Duodenal mucosa (tissue), 2 donors: ENCODE measurements around the gene MAVS.
"Not testable (repeated sequence)": the region's sequence is repeated elsewhere in the genome, so short reads cannot be mapped to it uniquely, and the experiment has no call there.

Source experiments
- H3K27ac ChIP-seq: one replicate; pipeline ENCODE4 v1.7.0; 2013; ENCODE audit warnings: low read depth, low read length
- H3K27me3 ChIP-seq, 2 donors: one replicate each; pipeline ENCODE4 v1.7.0; 2013; ENCODE audit warnings: low read length in 2 of 2, control low read depth in 1 of 2; ENCODE audit not compliant: insufficient read depth in 2 of 2, control insufficient read depth in 1 of 2
- H3K36me3 ChIP-seq, 2 donors: one replicate each; pipeline ENCODE4 v1.7.0; 2013; ENCODE audit warnings: low read length in 2 of 2, control low read depth in 1 of 2; ENCODE audit not compliant: insufficient read depth in 2 of 2, control insufficient read depth in 1 of 2
- H3K4me1 ChIP-seq, 2 donors: one replicate each; pipeline ENCODE4 v1.7.0; 2013; ENCODE audit warnings: low read length in 2 of 2, control low read depth in 1 of 2; ENCODE audit not compliant: insufficient read depth in 2 of 2, control insufficient read depth in 1 of 2
- H3K4me3 ChIP-seq, 2 donors: one replicate each; pipeline ENCODE4 v1.7.0; 2013; ENCODE audit warnings: low read length in 2 of 2, low read depth in 1 of 2
- H3K9ac ChIP-seq, 2 donors: one replicate each; pipeline ENCODE4 v1.7.0; 2013; ENCODE audit warnings: low read length in 2 of 2, low read depth in 1 of 2
- H3K9me3 ChIP-seq, 2 donors: one replicate each; pipeline ENCODE4 v1.7.0; 2013; ENCODE audit warnings: low read length in 2 of 2, control low read depth in 1 of 2; ENCODE audit not compliant: control insufficient read depth in 1 of 2

Gene MAVS

DNA sequence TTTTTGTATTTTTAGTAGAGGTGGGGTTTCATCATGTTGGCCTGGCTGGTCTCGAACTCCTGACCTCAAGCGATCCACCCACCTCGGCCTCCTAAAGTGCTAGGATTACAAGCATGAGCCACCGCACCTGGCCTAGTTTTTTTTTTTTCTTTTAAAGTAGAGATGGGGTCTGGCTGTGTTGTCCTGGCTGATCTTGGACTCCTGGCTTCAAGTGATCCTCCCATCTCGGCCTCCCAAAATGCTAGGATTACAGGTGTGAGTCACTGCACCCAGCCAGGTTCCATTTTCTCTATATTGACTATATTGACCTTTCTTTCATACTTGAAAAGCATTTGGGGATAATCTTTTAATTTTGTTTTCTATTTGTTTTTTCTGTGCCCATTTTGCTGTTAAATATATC, 55.8 kb downstream of the MAVS start:
- Histone ChIP-seq H3K9me3 (no peaks in the 10 kb centered on the region), H3K4me1 (peaks cover 15 to 16% of the 10 kb centered on the region in 2 donors)

DNA sequence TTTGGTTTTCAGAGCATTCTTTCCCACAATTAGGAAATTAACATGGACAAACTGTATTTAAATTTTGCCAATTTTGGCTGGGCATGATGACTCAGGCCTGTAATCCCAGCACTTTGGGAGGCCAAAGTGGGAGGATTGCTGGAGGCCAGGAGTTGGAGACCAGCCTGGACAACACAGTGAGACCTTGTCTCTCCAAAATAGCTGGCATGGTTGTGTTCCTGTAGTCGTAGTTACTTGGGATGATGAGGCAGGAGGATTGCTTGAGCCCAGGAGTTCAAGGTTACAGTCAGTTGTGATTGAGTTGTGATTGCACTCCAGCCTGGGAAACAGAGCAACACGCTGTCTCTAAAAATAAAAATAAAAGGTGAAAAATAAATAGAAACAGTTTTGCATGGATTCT, 57.6 kb downstream of the MAVS start:
- H3K4me3 ChIP-seq = no peak overlapping the region
- H3K36me3 ChIP-seq = peaks cover 13 to 14% of the 10 kb centered on the region in 2 donors
- no peaks in the 10 kb centered on the region for H3K9me3 ChIP-seq
- H3K27me3 ChIP-seq = no peaks in the 10 kb centered on the region
- H3K9ac ChIP-seq = no peak overlapping the region
- H3K27ac ChIP-seq = no peak overlapping the region
- H3K4me1 ChIP-seq = peaks cover 15 to 16% of the 10 kb centered on the region in 2 donors

More for the DNA sequence above, 55.8 kb downstream of the MAVS start:
- Histone ChIP-seq H3K27me3 (no peaks in the 10 kb centered on the region), H3K36me3 (no peaks in the 10 kb centered on the region), H3K4me3 (no peak overlapping the region), H3K9ac (no peak overlapping the region), H3K27ac (no peak overlapping the region)

DNA sequence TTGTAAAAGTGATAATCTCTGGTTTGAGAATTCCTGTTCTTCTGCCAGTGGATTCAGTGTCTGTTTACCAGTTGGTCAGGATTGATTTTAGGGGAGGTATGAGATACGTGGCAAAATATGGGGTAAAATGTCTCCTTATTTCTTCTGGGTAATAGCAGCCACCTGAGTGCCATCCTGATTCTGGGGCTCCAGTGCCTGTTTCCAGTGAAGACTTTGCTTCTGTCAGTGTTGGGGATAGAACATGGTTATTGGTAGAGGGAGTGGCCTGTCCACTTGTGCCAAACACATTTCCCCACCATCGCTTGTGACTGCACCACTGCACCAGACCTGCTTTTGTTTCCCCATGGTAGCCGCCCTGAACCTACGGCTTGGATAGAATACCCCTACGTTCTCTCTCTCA, 58.2 kb downstream of the MAVS start:
- Histone ChIP-seq H3K4me3 (no peak overlapping the region), H3K36me3 (peaks cover 13 to 18% of the 10 kb centered on the region in 2 donors), H3K9ac (no peak overlapping the region), H3K4me1 (peaks cover 14 to 15% of the 10 kb centered on the region in 2 donors), H3K27me3 (no peaks in the 10 kb centered on the region), H3K27ac (no peak overlapping the region), H3K9me3 (no peaks in the 10 kb centered on the region)

DNA sequence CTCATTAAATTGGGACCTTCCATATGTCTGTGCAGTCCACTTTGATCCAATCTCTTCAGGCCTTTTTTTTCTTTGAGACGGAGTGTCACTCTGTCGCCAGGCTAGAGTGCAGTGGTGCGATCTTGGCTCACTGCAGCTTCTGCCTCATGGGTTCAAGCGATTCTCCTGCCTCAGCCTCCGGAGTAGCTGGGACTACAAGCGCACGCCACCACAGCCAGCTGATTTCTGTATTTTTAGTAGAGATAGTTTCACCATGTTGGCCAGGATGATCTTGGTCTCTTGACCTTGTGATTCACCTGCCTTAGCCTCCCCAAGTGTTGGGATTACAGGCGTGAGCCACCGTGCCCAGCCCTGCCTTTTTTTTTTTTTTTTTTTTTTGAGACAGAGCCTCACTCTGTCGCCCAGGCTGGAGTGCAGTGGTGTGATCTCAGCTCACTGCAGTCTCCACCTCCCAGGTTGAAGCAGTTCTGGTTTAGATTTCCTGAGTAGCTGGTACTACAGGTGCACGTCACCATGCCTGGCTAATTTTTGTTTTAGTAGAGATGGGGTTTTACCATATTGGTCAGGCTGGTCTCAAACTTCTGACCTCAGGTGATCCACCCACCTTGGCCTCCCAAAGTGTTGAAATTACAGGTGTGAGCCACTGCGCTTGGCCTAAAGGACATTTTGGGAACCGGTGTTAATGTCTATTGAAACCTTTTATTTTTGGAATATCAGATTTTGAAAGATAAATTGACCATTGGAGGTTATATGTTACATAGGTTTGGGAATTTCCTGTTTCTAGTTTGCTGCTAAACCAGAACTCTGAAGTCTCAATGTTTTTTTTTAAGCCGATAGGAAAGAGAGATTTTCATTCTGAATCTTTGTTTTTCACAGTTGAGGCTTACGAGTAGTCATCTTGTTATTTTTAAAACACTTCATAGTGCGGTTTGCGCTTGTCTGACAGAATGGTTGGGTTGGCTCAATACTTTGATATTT, 60.4 kb downstream of the MAVS start:
- not testable (repeated sequence) for H3K9me3 ChIP-seq, H3K27ac ChIP-seq, H3K27me3 ChIP-seq, H3K9ac ChIP-seq, H3K4me3 ChIP-seq
- Histone ChIP-seq H3K36me3 (peaks cover 14 to 21% of the 10 kb centered on the region in 2 donors), H3K4me1 (peaks cover 22 to 25% of the 10 kb centered on the region in 2 donors)

DNA sequence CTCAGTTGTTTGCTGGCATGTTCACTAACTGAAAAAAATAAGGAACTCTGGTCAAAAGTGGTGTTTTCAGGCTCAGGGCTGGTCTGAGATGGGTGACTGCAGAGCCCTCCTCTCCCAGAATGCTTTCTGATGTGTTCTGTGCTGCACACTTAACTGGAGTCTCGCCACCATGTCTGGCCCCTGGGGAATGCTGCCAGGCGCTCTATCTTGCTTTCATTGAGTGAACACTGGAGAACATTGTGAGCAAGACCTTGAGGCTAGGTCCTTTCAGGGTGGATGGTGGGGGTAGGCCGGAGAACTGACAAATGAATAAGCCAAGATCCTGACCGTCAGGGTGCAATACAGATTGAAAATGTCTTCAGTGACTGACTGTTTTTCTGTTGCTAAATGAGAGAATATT, 62.0 kb downstream of the MAVS start:
- Histone ChIP-seq H3K36me3 (peaks cover 15 to 28% of the 10 kb centered on the region in 2 donors), H3K4me1 (peaks cover 18 to 26% of the 10 kb centered on the region in 2 donors), H3K9ac (no peak overlapping the region), H3K27me3 (no peaks in the 10 kb centered on the region), H3K9me3 (no peaks in the 10 kb centered on the region), H3K4me3 (no peak overlapping the region), H3K27ac (no peak overlapping the region)

DNA sequence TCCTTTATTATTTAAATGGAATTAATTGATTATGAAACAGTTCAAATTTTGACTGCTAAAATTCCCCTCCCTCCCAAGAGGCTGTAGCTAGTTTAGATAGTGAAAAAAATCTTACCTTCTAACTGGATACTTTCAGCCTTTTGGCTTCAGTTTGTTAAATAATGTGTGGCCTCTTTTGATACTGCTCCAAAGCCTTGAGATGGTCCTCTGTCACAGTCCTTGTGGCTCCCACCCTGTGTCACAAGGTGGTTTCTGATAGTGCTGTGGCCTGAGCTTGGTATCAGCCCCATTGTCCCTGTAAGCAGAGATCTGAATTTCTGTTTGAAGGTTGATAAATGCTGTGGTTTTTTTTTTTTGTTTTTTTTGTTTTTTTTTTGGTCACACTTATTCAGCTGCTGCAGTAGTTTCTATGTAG, 63.3 kb downstream of the MAVS start:
- Histone ChIP-seq H3K4me1 (peaks cover 16 to 20% of the 10 kb centered on the region in 2 donors), H3K36me3 (peaks cover 15 to 35% of the 10 kb centered on the region in 2 donors), H3K27ac (no peak overlapping the region), H3K9me3 (no peaks in the 10 kb centered on the region), H3K9ac (no peak overlapping the region), H3K4me3 (no peak overlapping the region), H3K27me3 (no peaks in the 10 kb centered on the region)

DNA sequence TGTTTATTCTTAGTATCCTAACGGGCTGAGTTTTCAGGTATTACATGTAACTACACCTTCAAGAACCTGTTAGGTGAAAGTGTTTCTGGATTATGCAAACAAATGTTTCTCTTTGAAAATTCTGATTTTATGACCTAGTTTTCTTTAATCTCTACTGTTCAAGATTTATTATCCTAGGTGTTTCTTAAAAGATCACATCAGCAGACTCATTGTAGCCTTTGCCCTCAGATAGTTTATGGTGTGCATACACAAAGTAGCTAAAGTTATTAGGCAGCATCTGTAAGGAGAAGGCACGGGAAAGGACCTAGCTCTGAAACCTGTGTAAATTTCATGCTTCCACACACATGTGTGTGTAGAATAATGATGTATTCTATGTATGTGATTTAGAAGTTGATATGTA, 64.2 kb downstream of the MAVS start:
- no peaks in the 10 kb centered on the region for H3K27me3 ChIP-seq
- no peak overlapping the region for H3K27ac ChIP-seq
- no peak overlapping the region for H3K4me3 ChIP-seq
- peaks cover 15 to 35% of the 10 kb centered on the region in 2 donors for H3K36me3 ChIP-seq
- peaks cover 14 to 19% of the 10 kb centered on the region in 2 donors for H3K4me1 ChIP-seq
- H3K9ac ChIP-seq = no peak overlapping the region
- no peaks in the 10 kb centered on the region for H3K9me3 ChIP-seq

DNA sequence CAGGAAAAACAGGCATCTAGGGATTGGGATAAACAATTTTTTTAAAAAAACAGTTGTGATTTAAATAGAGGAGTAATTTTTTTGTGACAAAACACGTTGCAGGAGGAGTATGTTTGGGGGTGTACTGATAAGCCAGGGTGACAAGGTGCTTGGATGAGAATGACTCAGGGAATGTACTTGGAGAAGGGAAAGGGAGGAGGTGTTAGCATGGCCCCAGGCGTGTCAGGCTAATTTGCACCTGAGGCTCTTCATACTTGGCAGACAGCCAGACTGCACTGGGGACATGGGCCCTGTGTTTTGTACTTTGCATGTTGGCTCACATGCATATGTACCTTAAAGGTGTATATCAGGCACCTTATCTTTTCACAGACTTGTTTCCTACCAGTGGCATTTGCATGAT, 65.3 kb downstream of the MAVS start:
- H3K27me3 ChIP-seq = no peaks in the 10 kb centered on the region
- H3K36me3 ChIP-seq = peaks cover 15 to 41% of the 10 kb centered on the region in 2 donors
- peaks cover 14 to 19% of the 10 kb centered on the region in 2 donors for H3K4me1 ChIP-seq
- no peak overlapping the region for H3K9ac ChIP-seq
- no peak overlapping the region for H3K4me3 ChIP-seq
- no peaks in the 10 kb centered on the region for H3K9me3 ChIP-seq
- no peak overlapping the region for H3K27ac ChIP-seq

DNA sequence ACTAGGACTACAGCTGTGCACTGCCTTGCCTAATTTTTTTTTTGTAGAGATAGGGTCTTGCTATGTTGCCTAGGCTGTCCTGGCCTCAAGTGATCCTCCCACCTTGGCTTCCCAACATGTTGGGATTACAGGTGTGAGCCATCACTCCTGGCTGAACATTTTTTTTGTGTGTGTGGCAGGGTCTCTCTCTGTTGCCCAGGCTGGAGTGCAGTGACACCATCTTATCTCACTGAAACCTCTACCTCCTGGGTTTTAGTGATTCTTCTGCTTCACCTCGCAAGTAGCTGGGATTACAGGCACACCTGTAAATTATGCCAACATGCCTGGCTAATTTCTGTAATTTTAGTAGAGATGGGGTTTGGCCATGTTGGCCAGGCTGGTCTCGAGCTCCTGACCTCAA, 67.8 kb downstream of the MAVS start:
- H3K36me3 ChIP-seq = peaks cover 8 to 41% of the 10 kb centered on the region in 2 donors
- no peak overlapping the region for H3K9ac ChIP-seq
- no peak overlapping the region for H3K27ac ChIP-seq
- no peak overlapping the region for H3K4me3 ChIP-seq
- no peaks in the 10 kb centered on the region for H3K9me3 ChIP-seq
- peaks cover 15 to 19% of the 10 kb centered on the region in 2 donors for H3K4me1 ChIP-seq
- H3K27me3 ChIP-seq = no peaks in the 10 kb centered on the region

DNA sequence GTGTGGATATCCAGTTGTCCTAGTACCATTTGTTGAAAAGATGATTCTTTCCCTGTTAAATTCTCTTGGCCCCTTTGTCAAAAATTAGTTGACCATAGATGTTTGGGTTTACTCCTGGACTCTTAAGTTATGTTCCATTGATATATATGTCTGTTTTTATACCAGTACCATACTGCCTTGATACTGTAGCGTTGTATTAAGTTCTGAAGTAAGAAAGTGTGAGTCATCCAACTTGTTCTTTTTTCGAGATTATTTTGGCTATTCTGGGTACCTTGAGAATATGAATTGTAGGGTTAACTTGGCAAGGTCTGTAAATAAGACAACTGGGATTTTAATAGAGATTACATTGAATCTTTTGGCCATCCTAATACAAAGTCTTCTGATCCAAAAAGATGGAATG, 69.1 kb downstream of the MAVS start:
- no peaks in the 10 kb centered on the region for H3K9me3 ChIP-seq
- no peak overlapping the region for H3K27ac ChIP-seq
- no peak overlapping the region for H3K9ac ChIP-seq
- H3K27me3 ChIP-seq = no peaks in the 10 kb centered on the region
- H3K36me3 ChIP-seq = peaks cover 8 to 40% of the 10 kb centered on the region in 2 donors
- H3K4me3 ChIP-seq = no peak overlapping the region
- H3K4me1 ChIP-seq = peaks cover 10 to 14% of the 10 kb centered on the region in 2 donors
